Psoas muscle (tissue), 8 donors: ENCODE measurements around the gene RPS27. TPM values are rescaled to one million over a fixed set of nuclear protein-coding genes. Genes with fewer than 3 reads are reported as not detected.
A peak's percentile ranks its signal among the peaks of the same experiment; 100 is the strongest.

ENCODE experiments used
- ATAC-seq, 4 donors: fragments of 200-7000 bp; cut with Tn5 transposase; one replicate each; pipeline ENCODE4 v1.9.1; 2020; ENCODE audit warnings: moderate library complexity in 3 of 4, mild to moderate bottlenecking in 2 of 4
- DNase-seq, 2 donors: peaks; one replicate each; pipeline ENCODE4 v3.0.0-alpha.2; 2020
- H3K27ac ChIP-seq: fragments of 200-600 bp; one replicate; pipeline ENCODE4 v1.8.0; 2022
- H3K27me3 ChIP-seq, 3 donors: fragments of 200-600 bp in 1 of 3; one replicate each; pipeline versions ENCODE4 v1.6.1 to v1.8.0; 2013 to 2022; ENCODE audit warnings: low read length in 2 of 3, mild to moderate bottlenecking in 2 of 3, moderate library complexity in 1 of 3; ENCODE audit not compliant: insufficient read depth in 3 of 3
- H3K36me3 ChIP-seq, 2 donors: fragments of 200-600 bp in 1 of 2; one replicate each; pipeline versions ENCODE4 v1.6.1 to v1.8.0; 2013 to 2022; ENCODE audit warnings: low read depth in 1 of 2, mild to moderate bottlenecking in 1 of 2, moderate library complexity in 1 of 2; ENCODE audit not compliant: insufficient read depth in 1 of 2
- H3K4me1 ChIP-seq: fragments of 200-600 bp; one replicate; pipeline ENCODE4 v1.8.0; 2022
- H3K4me3 ChIP-seq: fragments of 200-600 bp; one replicate; pipeline ENCODE4 v1.8.0; 2022; ENCODE audit warnings: mild to moderate bottlenecking
- H3K9me3 ChIP-seq: fragments of 200-600 bp; one replicate; pipeline ENCODE4 v1.8.0; 2022
- WGBS, 3 donors: extraction: QIAGEN DNeasy Blood & Tissue Kit; methylation state at CpG; one replicate each; pipeline versions ENCODE4 v1.1.6 to v1.1.7; 2013; 5-methylcytosine and 5-hydroxymethylcytosine counted together
- intact Hi-C, 2 donors: fragments of 100-400 bp; cut with DNase I; formaldehyde crosslinking; loops; one replicate each; pipeline versions ENCODE4 v1.11.0 to v1.14.2; 2022
- polyA plus RNA-seq, 3 donors: library from polyadenylated mRNA; stranded (reverse); fragments of 200-250 nt; gene quantifications; one replicate each; pipeline ENCODE4 v1.2.3, GENCODE V29; 2013
- total RNA-seq, 4 donors: library from RNA; stranded (reverse); fragmentation: NEBNext Ultra II Directional in 2 of 4; extraction: Animal tissue kit (Norgen Biotek cat#: 25700) in 2 of 4; gene quantifications; one replicate each; pipeline versions ENCODE4 v1.2.1 to v1.2.4, GENCODE V29; 2021 to 2023
- TF ChIP-seq, protein P1 (sequence below): fragments of 200-600 bp; IDR thresholded peaks from one replicate; pipeline ENCODE4 v1.8.0; 2022; ENCODE audit warnings: antibody characterized with exemption
- donor health status: healthy with polysubstance abuse.
- donor health status: DM: no; HTN: no; CAD: no; lungs with moderate emphysema.
- donor health status: Bipolar disorder and iron deficiency.
- donor health status: healthy.
- donor health status: DM: yes; HTN: yes; CAD: no.
- donor health status: DM: no; HTN: no; CAD: no.
- donor health status: DM: no; HTN: no; CAD: no.
- donor health status: DM: yes; HTN: yes; CAD: no.

RPS27 gene
- total and polyA plus RNA-seq, 7 donors = 653 to 8,046 (median 1,325) TPM

DNA sequence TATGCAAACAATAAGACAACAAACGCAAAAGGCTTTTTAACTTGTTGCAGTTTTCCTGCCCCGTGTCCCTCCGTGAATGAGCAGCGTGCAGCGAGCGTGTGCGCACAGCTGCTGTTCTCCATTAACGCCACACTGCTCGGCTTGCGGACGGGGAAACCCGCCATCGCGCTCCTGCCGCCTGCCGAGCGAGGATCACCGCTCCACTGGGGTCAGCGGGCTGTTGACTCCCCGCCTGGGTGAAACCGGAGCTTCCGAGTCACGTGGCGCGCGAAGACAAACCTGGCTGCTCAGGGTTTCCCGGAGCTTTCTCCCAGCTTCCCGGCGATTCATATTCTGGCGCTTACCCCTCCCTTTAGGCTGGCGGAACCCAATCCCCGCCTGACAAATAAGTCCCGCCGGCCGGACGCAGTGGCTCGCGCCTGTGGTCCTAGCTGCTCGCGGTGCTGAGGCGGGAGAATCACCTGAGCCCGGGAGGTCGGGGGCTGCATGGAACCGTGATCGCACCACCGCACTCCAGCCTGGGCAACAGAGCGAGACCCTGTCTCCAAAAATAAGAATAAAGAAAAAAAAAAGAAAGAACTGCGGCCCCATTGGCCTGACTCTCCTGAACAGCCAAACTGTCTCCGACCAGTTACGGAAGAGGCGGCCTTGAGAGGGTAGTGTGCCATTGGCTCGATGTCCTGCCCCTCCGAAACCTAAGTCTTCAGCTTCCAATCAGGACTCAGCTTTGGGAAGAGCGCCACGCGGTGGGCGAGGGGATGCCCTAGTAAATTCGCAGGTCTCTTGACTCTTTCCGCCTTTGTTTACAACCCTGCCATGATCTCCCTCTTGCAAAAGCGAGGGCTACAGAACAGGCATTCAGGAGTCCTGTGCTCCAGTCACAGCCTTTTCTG lies 23.2 kb upstream of the RPS27 start, which contains the start of gene CREB3L4:
Gene CREB3L4 (plus strand): TSS at position 796 of the 893 bp plus-strand sequence. CDS start 624 bp downstream, outside the sequence.
- Histone ChIP-seq H3K4me3 (peak within 1 kb of the TSS; percentile 77), H3K27ac (peak within 1 kb of the TSS; percentile 92), H3K4me1 (peaks cover 22% of the 10 kb centered on the region), H3K36me3 (peaks cover 0 to 2% of the 10 kb centered on the region in 2 donors), H3K9me3 (no peaks in the 10 kb centered on the region), H3K27me3 (no peaks in the 10 kb centered on the region)
- WGBS, 3 donors = 0% methylated on average over 60 of the region's 60 CpGs
- TF ChIP-seq, protein P1, sequence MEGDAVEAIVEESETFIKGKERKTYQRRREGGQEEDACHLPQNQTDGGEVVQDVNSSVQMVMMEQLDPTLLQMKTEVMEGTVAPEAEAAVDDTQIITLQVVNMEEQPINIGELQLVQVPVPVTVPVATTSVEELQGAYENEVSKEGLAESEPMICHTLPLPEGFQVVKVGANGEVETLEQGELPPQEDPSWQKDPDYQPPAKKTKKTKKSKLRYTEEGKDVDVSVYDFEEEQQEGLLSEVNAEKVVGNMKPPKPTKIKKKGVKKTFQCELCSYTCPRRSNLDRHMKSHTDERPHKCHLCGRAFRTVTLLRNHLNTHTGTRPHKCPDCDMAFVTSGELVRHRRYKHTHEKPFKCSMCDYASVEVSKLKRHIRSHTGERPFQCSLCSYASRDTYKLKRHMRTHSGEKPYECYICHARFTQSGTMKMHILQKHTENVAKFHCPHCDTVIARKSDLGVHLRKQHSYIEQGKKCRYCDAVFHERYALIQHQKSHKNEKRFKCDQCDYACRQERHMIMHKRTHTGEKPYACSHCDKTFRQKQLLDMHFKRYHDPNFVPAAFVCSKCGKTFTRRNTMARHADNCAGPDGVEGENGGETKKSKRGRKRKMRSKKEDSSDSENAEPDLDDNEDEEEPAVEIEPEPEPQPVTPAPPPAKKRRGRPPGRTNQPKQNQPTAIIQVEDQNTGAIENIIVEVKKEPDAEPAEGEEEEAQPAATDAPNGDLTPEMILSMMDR = peak; percentile 24
- ATAC-seq = peak; percentile 81 to 85 (median 84)
- peak; percentile 92 to 96 for DNase-seq
- intact Hi-C loops = no loop called here

DNA sequence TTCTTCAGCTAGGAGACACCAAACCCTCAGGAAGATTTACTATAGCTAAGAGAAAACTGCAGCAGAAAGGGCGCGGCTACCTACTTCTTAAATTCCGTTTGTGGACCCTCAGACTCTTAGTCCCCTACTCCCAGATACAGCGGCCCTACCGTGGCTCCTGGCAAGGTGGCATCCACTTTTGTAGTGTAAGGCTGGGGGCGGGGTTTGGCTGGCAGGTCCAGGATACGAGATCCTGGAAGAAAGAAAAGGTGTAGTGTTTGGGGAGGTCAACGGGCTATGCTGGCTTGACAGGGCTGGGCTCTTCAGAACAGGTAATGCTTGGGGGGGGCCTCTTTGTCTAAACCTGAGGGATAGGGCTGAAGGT lies 22.6 kb upstream of the RPS27 start:
- intact Hi-C loops = no loop called here

DNA sequence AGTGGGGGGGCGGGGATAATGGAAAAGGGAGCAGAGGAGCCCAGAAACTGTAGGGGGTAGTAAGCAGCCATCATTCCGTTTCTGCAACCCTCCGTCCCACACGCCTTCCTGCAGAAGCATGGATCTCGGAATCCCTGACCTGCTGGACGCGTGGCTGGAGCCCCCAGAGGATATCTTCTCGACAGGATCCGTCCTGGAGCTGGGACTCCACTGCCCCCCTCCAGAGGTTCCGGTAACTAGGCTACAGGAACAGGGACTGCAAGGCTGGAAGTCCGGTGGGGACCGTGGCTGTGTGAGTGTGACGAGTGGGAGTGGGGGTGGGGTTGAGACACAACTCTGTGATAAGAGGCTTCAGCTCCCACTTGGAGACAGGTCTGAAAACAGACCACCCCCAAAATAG lies 22.2 kb upstream of the RPS27 start:
- TF ChIP-seq, protein P1 = no peak
- DNase-seq (no peak), ATAC-seq (no peak)
- Histone ChIP-seq H3K4me1 (peaks cover 17% of the 10 kb centered on the region), H3K9me3 (no peaks in the 10 kb centered on the region), H3K4me3 (peak overlapping the region; percentile 77), H3K27ac (peak overlapping the region; percentile 92), H3K36me3 (peaks cover 0 to 13% of the 10 kb centered on the region in 2 donors), H3K27me3 (no peaks in the 10 kb centered on the region)
- WGBS, 3 donors = 15 to 22% (median 17%) methylated on average over 13 of the region's 13 CpGs
- intact Hi-C loops = no loop called here

More for the DNA sequence above, 22.6 kb upstream of the RPS27 start:
- no peaks in the 10 kb centered on the region for H3K9me3 ChIP-seq
- H3K27me3 ChIP-seq = no peaks in the 10 kb centered on the region
- TF ChIP-seq, protein P1 = no peak
- peak; percentile 39 to 66 for DNase-seq
- H3K4me3 ChIP-seq = peak overlapping the region; percentile 77
- ATAC-seq = no peak
- H3K27ac ChIP-seq = peak overlapping the region; percentile 92
- peaks cover 17% of the 10 kb centered on the region for H3K4me1 ChIP-seq
- H3K36me3 ChIP-seq = peaks cover 0 to 8% of the 10 kb centered on the region in 2 donors
- 0 to 2% (median 2%) methylated on average over 8 of the region's 8 CpGs for WGBS, 3 donors

DNA sequence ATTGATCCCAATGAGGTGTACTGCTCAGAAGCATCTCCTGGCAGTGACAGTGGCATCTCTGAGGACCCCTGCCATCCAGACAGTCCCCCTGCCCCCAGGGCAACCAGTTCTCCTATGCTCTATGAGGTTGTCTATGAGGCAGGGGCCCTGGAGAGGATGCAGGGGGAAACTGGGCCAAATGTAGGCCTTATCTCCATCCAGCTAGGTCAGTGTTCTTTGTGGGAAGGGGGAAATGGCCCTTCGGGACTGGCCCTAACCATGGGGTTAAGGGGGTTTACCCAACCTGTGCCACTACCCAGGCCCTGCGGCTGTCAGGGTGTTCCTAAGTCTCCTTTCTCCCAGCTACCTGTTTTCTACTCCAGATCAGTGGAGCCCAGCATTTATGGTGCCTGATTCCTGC lies 21.6 kb upstream of the RPS27 start:
- ATAC-seq = no peak
- Histone ChIP-seq H3K27me3 (no peaks in the 10 kb centered on the region), H3K4me3 (peak overlapping the region; percentile 77), H3K4me1 (peaks cover 15% of the 10 kb centered on the region), H3K27ac (no peak overlapping the region), H3K36me3 (peaks cover 0 to 18% of the 10 kb centered on the region in 2 donors), H3K9me3 (no peaks in the 10 kb centered on the region)
- 92 to 97% (median 92%) methylated on average over 2 of the region's 2 CpGs for WGBS, 3 donors
- intact Hi-C loops = no loop called here
- TF ChIP-seq, protein P1 = no peak
- no peak for DNase-seq
